IMR-90 (cell line): ENCODE data around the gene NSUN4.

ENCODE experiments used
- BHLHE40 ChIP-seq: fragments of 150-350 bp; IDR thresholded peaks from 2 replicates; pipeline ENCODE4 v1.6.1; 2016; ENCODE audit warnings: mild to moderate bottlenecking, low read depth, low read length
- CEBPB ChIP-seq: IDR thresholded peaks from 2 replicates; pipeline ENCODE4 v1.6.1; 2012; ENCODE audit warnings: low read depth, low read length, improper control_type of control experiment
- CHD1 ChIP-seq: IDR thresholded peaks from 2 replicates; pipeline ENCODE4 v1.6.1; 2012; ENCODE audit warnings: low read depth, low read length, improper control_type of control experiment
- CTCF ChIP-seq: conservative IDR thresholded peaks from 2 replicates; pipeline ENCODE4 v1.5.1; 2012; ENCODE audit warnings: mild to moderate bottlenecking, low read depth, low read length, improper control_type of control experiment
- ELK1 ChIP-seq: fragments of 150-350 bp; IDR thresholded peaks from 2 replicates; pipeline ENCODE4 v1.6.1; 2016; ENCODE audit warnings: low read depth, mild to moderate bottlenecking, low read length, moderate library complexity, borderline replicate concordance
- FOS ChIP-seq: fragments of 150-350 bp; IDR thresholded peaks from 2 replicates; pipeline ENCODE4 v1.6.1; 2016; ENCODE audit warnings: low read depth, low read length
- MAZ ChIP-seq: IDR thresholded peaks from 2 replicates; pipeline ENCODE4 v1.6.1; 2012; ENCODE audit warnings: low read depth, mild to moderate bottlenecking, low read length, improper control_type of control experiment, moderate library complexity, borderline replicate concordance
- MXI1 ChIP-seq: IDR thresholded peaks from 2 replicates; pipeline ENCODE4 v1.6.1; 2012; ENCODE audit warnings: low read depth, mild to moderate bottlenecking, low read length, moderate library complexity, borderline replicate concordance
- NFE2L2 ChIP-seq: fragments of 150-350 bp; IDR thresholded peaks from 2 replicates; pipeline ENCODE4 v1.6.1; 2016; ENCODE audit warnings: low read depth, mild to moderate bottlenecking, low read length
- POLR2A ChIP-seq: IDR thresholded peaks from 2 replicates; pipeline ENCODE4 v1.6.1; 2012; ENCODE audit warnings: mild to moderate bottlenecking, low read depth, low read length
- RAD21 ChIP-seq: IDR thresholded peaks from 2 replicates; pipeline ENCODE4 v1.6.1; 2012; ENCODE audit warnings: low read length, improper control_type of control experiment
- RCOR1 ChIP-seq: IDR thresholded peaks from 2 replicates; pipeline ENCODE4 v1.6.1; 2012; ENCODE audit warnings: mild to moderate bottlenecking, low read length, improper control_type of control experiment; ENCODE audit not compliant: insufficient replicate concordance
- RFX5 ChIP-seq: IDR thresholded peaks from 2 replicates; pipeline ENCODE4 v1.8.0; 2012; ENCODE audit warnings: low read depth, mild to moderate bottlenecking, low read length, moderate library complexity
- USF2 ChIP-seq: fragments of 150-350 bp; IDR thresholded peaks from 2 replicates; pipeline ENCODE4 v1.6.1; 2017; ENCODE audit warnings: mild to moderate bottlenecking, antibody characterized with exemption, low read length, low read depth

GRCh38 chr1:46406881-46407608 lies 66.4 kb downstream of the NSUN4 start:
- TF ChIP-seq MAZ: no peak
- no peak for TF ChIP-seq CTCF
- TF ChIP-seq MXI1: no peak
- no peak for TF ChIP-seq POLR2A
- no peak for TF ChIP-seq RAD21
- TF ChIP-seq CHD1: no peak
- no peak for TF ChIP-seq CEBPB
- no peak for TF ChIP-seq BHLHE40
- TF ChIP-seq USF2: no peak
- TF ChIP-seq RFX5: no peak
- TF ChIP-seq FOS: no peak
- no peak for TF ChIP-seq RCOR1
- TF ChIP-seq NFE2L2: no peak
- no peak for TF ChIP-seq ELK1
